GM21367 (cell line): ENCODE measurements around the gene OGA.

Source experiments
- ATAC-seq: cut with Tn5 transposase; IDR thresholded peaks from one replicate; pipeline ENCODE4 v1.9.1; 2021; ENCODE audit not compliant: unreplicated experiment

OGA gene

DNA sequence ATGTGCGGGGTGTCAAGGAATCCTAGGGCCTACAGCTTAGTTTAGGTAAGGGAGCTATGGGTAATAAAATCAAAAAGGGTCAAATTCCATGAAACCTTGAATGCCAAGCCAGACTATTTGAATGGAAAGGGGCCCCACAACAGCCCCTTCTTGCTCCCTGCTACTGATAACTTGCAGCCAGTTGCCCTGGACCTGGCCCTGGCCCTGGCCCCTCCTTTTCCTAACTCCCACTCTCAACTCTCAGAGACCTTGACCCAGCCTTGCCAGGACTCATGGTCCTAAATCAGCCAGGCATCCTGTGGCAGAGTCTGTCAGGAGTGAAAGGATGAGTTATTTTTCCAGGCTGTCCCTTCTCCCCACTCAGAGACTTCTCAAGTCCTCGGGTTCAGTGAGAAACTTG is 19.5 kb upstream of the OGA start:
- ATAC-seq = no peak

DNA sequence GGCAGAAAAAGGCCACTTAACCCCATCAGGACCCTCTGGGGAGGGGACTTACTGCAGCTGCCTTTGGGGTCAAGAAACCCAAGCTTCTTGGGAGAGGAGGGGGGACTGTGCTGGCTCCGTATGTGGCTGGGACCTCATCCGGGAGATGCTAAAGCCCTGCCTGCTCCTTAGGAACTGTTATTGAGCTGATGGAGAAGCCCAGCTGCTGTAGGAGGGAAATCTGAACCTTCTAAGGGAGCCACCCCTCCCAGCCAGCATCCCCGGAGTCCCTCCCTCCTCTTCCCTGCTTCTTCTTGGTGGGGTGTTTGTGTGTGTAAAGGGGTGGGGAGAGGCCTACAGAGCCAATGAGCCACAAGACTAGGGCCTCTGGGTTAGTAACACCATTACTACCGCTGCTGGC is 17.1 kb upstream of the OGA start:
- no peak for ATAC-seq

DNA sequence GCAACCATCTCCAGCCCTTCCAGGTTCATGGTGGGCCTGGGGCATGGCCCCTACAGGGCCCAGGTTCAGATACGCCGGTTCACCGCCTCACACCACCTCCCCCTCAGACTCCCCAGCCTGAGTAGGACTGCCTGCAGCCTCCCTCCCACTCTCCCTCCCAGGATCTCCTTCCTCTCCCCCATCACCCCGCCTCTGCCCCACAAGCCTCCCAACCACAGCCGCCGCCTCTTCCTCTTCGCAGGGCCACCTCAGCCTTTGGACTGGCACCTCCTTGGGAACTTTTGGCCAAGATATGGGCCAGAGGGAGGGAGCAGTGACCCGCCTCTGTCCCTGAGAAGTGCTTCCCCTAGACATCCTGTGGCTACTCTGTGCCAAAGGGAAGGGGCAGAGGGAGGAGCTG is 16.1 kb upstream of the OGA start:
- ATAC-seq = no peak

DNA sequence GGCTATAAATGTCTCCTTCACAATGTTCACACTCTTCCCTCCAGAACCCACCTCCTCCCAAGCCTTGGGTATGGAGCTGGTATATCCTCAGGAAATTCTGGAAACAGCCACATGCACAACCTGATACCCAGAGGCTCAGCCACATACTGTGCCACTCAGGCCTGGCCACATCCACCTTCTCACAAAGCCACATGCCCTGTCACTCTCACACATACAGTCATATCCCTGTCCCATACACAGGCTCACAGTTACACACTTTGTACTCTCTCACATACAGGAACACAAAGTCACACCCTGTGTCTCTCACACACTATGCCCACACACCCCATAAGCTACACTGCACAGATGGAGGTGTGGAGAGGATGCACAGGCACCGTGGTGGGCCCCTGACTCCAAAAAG is 15.2 kb upstream of the OGA start:
- ATAC-seq = no peak

DNA sequence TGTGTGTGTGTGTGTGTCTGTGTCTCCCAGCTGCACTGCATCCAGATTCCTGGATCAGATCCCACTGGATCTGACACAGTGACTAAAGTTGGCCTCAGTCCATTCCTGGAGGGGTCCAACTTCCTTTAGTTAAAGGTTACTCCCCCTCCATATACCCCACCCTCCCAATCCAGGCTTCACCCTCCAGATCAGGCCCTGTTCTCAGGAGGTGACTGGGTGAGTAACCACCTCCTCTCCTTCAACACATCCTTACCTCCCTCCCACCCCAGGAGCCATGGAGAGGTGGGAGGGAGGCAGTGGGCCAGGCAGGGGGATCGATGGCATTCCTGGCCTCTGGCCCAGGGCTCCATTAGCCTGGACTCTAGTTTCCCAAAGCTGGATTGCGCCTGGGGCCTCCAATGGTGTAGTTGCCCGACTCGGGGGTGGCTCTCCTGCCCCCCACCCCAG is 14.1 kb upstream of the OGA start:
- ATAC-seq = no peak

DNA sequence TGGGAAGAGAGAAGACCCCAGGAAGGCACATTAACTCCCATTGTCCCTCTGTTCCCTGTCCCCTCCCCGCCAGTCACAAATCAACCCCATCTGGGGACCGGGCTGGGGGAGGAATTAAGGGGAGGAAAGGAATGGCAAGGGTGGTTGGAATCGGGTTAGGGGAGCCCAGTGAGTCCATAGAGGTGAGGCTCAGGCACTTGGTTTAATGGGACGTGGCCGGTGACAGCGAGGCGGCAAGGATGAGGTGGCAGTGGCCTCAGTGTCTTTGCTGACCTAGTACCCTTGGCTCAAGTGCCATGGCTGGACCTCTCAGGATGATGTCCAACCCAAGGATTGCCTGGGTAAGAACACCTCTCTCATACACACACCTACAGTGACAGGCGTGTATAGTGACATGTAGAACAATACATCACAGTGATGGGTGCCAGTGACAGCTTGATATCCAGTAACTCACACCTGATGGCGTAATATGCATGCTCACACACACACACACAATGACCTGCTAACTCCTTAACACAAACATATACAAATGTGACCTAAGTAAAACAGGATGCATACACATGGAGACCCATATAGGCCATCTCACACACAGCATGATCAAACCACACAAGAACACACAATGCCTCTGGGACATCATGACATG is 13.0 kb upstream of the OGA start:
- no peak for ATAC-seq

DNA sequence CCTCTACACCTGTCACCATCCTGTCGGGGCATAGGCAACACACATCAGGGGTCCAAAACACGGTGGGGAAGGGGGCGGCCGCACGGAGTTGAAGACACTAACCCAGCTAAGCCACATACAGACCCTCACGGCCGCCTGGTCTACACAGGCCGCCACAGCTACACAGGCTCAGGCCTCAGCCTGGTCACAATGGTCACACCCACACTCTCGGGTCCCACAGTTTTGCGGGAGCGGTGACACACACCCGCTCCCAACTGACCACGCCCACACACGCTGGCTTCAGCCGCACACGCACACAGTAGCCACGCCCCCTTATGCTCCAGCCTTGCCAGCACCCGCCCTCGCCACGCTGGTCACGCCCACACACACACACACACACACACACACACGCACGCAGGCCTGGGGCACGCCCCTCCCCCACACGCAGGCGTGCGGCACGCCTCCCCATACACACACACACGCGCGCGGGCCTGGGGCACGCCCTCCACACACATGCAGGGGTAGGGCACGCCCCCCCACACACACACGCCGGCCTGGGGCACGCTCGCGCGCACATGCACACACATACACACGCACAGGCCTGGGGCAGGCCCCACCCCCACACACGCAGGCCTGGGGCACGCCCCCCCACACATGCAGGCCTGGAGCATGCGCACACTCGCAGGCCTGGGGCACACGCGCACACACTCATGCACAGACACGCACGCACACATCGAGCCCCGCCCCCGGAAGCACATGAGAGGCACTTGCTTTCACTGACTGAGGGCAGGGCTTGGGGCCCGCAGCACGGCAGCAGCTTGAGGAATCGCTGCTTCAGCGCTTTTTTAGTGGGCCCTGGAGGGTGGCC is 12.3 kb upstream of the OGA start:
- ATAC-seq = peak; percentile 48

DNA sequence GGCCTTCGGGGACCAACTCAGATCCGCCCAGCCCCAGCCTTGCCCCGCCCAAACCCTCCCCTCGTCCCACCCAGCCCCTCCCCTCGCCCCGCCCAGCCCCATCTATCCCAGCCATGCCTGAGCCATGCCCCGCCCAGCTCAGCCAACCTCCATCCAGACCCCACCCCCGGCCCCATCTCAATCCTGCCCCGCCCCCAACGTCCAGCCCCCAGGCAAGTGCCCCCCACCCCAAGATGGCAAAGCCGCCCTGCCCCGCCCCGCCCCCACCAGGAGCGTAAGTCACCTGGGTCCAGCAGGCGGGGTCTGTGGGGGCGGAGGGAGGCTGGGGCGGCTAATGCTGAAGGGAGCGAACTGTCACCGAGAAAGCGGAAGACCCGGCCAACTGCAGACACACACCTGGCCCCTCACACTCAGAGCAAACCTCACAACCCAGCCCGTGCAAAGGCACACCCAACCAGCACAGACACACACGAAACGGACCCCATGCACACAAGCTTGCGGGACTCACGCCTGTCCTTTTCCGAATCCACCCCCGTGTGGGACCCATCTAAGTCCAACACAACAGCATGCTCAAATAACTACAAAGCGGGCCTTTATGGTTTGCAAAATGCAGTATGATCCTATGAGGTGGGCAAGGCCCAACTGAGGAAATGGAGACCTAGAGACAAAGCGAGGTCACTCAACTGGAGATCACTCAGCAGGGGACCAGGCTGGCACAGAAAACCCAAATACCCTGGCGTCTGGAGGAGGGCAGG is 11.5 kb upstream of the OGA start:
- ATAC-seq = no peak

DNA sequence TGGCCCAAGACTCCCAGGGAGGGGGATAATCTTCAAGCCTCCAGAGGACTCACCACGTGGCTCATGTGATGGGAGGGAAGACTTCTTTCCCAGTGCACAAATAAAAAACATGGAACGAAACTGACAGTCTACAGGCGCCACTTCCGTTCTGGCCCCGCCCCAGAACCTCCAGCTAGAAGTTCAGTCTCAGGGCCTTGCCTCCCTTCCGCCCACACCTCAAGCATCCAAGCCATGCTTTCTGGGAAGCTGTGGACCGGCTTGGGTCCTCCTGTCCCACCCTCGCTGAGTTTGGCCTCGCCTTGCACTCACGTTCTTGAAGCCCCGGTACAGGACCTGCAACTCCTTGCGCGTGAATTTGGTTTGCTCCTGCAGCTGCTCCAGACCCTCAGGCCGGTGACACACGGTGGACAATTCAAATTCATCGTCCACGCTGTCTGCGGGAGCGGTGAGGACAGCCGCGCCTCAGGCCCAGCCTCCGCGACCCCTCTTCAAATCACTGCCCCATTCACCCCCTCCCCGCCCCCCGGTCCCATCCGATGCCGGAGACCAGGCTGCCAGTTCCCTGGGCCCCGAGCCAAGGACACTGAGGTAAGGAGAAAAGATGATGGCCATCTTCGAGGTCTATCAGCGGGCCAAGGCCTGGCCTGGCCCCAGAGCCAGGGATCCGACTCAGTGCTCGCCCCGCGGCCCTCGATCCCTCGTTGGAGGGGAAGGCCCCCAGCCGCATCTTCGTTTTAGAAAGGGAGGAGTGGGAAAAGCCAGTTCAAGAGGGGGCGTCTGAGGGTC is 10.7 kb upstream of the OGA start:
- no peak for ATAC-seq

DNA sequence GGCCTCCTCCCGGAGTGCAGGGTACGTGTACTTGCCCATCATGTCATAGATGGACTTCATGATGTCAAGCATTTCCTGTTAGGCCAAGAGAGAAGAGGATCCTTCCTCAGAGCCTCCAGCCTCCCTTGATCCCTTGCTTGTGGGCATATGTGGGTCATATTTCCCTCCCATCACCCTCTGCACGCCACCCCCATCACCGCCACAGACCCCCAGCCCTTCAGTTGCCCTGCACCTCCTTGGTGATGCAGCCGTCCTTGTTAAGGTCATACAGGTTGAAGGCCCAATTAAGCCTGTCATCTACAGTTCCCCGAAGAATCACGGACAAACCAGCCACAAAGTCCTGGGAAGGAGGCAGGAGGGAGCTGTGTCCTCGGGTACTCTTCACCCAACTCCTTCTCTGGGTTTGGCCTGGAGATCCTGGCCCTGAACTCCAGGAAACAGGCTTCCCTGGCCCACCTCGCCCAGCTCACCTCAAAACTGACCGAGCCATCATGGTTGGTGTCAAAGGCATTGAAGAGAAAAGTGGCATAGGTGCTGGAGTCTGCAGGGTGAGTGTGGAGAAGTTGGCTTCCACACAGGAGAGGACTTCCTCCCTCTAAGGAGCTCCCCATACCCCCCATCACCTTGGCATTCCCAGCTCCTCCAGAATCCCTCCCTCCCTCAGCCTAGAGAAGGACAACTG is 9.8 kb upstream of the OGA start:
- no peak for ATAC-seq

DNA sequence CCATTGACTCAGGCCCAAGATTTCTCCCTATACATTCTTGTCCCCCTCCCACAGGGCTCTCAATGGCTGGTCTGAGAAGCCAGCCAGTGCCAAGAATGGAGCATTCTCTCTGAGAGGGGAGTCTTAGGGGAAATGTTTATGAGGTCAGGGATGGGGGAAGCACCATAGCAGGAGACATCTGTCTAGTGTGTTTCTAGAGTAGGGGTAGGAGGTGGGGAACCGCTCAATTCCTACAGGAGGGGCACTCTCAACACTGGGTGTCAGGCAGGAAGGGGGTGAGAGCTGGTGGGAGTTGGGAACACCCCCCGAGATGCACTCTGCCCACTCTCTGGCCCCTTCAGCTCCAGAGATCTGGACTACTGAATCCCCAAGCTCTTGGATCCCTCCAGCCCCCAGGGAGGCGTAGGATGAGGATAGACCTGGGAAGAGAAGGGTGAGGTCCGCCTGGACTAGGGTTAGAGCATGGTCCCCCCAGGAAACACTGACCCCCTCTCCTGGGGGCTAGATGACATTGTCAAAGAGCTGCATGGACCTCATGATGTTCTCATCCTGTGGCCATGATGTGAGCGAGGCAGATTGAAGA is 8.7 kb upstream of the OGA start:
- ATAC-seq = no peak

DNA sequence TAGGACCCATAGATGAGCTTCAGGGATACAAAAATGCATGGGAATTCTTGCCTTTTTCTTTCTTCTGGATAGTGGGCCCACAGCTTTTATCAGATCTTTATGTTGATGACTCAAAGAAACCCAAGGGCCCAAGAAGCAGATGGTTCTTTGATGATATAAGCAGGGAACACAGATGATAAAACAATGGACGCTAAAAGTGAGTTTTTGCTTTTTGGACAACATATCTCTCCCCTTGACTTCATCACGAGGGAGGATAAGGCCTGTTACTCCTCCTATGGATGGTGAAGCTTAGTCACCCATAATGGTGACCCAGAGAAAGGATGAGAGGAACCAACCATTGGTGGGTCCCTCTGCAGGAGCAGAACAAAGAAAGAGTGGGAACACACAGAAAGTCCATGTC is 6.5 kb upstream of the OGA start:
- ATAC-seq = no peak

DNA sequence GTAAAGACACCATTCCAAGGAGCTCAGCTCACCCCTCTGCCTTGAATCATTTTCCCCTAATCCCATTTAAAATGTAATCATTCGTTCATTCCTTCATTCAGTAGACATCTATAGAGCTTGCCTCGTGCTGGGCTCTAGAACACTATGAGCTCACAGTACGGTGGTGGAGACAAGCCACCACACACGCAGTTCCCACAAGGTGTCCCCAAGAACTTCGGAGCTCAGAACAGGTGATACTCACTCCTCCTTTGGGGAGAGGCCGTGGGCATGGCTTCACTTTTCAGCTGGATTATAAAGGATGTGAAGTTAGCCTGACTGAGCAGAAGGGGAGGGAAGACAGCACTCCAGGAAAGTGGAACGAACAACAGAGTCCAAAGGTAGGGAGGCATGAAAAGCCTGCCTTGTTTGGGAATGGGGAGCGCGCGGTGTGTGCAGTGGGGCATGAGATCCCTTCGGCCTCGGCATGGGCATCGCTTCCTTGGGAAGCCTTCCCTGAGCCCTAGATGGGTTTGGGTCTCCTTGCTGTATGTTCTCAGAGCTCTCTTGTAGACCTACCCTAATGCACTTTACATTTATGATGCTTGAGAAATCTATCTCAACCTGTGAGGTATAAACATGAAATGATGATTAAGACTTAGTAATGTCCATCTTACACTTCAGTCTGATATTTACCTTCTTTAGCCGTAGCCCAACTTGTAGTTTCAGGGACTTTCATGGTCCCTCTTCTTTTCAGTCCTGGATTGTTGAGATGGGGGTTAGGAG is 809 bp upstream of the OGA start:
- peak; percentile 21 for ATAC-seq

DNA sequence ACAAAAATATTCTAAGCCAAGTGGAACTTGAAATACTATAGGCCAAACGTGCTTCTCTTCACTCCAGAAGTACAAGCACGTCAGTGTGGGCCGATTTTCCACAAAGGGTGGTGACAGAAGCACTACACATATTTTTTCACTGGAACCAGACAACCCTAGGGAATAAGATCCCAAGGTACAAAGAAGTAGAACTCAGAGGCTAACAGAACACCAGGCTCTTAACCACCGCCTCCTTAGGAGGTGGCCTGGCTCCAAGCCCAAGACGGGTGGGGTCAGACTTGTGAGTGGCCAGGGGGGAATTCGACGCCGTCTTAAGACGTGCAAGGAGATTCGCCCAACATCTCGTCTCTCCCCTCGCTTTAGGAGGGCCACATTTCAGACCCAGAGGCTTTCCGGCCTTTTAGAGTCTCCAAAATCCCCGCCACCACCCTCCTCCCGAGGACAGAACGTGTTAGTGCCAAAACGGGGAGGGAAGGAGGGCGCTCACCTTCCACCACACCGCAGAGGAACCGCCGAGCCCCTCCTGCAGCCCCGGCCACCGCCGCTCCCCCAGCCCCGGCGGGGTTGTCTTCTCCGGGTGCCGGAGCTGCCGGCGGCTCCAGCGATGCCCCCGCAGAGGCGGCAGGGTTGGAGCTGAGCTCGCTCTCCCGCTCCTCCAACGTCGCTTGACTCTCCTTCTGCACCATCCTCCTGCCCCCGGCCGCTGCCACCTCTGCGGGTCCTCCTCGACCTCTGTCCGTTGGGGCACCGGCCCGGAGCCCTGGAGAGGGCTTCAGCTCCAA is 716 bp downstream of the OGA start:
- ATAC-seq = no peak

DNA sequence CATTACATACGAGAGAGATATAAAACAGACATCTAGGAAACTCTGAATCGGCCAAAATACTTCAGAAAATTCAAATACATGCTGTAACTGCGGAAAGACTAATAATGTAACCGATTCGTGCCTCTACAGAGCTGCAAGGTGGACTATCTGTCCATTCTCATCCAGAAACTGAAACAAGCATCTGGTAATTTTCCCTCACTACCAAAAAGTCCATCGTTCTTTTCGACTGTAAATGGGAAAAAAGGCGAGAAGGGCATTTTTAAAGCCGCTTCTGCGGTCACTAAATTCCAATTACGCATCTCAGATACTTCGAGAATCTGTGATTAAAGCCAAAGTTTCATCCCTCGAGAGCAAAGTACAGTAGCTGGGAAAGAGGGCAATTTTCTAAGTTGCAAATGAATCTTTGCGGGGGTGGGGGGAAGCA is 1.3 kb downstream of the OGA start:
- ATAC-seq = no peak

DNA sequence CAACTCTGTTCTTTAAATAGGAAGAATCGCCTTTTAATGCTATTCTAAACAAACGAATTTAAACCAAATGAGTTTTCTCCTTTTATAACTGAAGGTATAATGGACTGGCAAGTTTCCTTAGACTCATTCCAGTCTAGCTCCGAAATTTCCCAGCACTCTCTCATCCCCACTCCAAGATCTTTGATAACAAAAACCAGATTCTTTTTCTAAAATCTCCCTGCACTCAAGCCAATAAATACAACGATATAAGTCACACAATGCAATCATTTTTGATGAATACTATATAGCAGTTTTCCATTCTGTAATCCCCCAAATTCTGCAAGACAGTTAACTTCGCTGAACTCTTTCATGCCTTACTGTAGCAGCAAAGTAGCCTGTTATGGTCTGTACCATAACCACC is 1.9 kb downstream of the OGA start:
- no peak for ATAC-seq

DNA sequence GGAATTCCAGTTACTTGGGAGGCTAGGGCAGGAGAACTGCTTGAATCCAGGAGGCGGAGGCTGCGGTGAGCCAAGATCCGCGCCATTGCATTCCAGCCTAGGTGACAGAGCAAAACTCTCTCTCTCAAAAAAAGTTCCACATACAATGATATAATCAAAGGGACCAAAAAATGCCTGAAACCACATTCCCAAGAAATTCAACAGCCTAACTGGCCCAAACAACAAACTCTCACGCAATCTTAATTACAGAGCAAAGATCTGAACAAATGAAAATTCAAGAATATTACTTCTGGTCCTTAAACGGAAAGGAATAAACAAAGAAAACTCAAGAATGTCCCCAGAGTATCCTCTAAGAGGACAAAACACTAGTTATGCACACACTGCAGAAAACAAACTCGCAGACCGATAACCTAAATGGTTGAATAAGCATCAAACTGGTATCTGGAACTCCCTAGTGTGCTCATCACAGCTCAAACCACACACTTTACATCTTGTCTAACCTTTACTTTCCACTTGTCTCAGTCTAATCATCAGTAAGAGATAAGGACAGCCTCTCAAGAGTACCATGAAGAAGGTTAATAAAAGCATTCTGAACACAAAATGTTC is 3.7 kb downstream of the OGA start:
- no peak for ATAC-seq

DNA sequence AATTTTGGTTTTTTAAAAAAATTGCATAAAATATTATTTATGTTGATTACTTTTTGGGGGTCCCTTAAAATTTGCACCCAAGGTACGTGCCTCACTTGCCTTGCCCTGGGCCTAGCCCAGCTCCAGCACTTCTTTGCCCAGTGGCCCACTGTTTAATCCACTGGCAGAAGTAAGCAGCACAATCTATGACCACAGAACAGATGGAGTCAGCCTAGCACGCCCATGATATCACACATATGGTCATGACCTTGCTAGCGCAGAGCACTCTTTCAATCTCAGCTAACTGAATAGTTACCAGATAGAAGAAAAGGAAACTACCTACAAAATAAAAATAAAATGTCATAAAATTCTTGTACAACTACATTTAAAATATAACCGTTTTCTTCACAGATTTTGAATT is 5.6 kb downstream of the OGA start:
- no peak for ATAC-seq
